Body of pancreas (tissue), 4 donors: ENCODE results near the gene PRDX2. TPM values are rescaled to one million over a fixed set of nuclear protein-coding genes. Genes with fewer than 3 reads are reported as not detected.

ENCODE experiments used
- ATAC-seq: fragments of 150-250 bp; one replicate; pipeline ENCODE4 v1.9.1; 2016
- DNase-seq, 4 donors: peaks; one replicate each; pipeline ENCODE4 v3.0.0-alpha.2; 2019
- H3K27ac ChIP-seq, 4 donors: fragments of 200-600 bp; sonication (generic); 1 replicate in 3 of 4; 2 replicates in 1 of 4; pipeline versions ENCODE4 v1.5.1 to v1.6.1; 2016 to 2019; ENCODE audit warnings: mild to moderate bottlenecking in 1 of 4, mixed read lengths in 1 of 4, moderate library complexity in 1 of 4
- H3K27me3 ChIP-seq, 2 donors: fragments of 200-600 bp; sonication (generic); one replicate each; pipeline ENCODE4 v1.6.0; 2016; ENCODE audit warnings: mild to moderate bottlenecking in 1 of 2
- H3K36me3 ChIP-seq, 2 donors: fragments of 200-600 bp; sonication (generic); replicated peaks in 1 of 2; 2 replicates each; pipeline ENCODE4 v1.5.1; 2016; ENCODE audit warnings: low read depth in 2 of 2; ENCODE audit not compliant: insufficient read depth in 1 of 2
- H3K4me1 ChIP-seq: fragments of 200-600 bp; sonication (generic); one replicate; pipeline ENCODE4 v1.6.0; 2016
- H3K4me3 ChIP-seq, 2 donors: fragments of 200-600 bp; sonication (generic); 1 replicate in 1 of 2; 2 replicates in 1 of 2; pipeline ENCODE4 v1.5.1; 2016 to 2019
- H3K9me3 ChIP-seq, 3 donors: fragments of 200-600 bp; sonication (generic); 1 replicate in 2 of 3; 2 replicates in 1 of 3; pipeline ENCODE4 v1.5.1; 2016
- CTCF ChIP-seq, 7 experiments: fragments of 450-650 bp in 4 of 7; fragments of 200-600 bp in 3 of 7; sonication (generic) in 3 of 7; IDR thresholded peaks; one replicate each; pipeline ENCODE4 v1.5.1; 2016 to 2019; ENCODE audit warnings: antibody characterized with exemption in 7 of 7
- POLR2A ChIP-seq, 3 donors: fragments of 450-650 bp; IDR thresholded peaks; one replicate each; pipeline ENCODE4 v1.6.1; 2016; ENCODE audit warnings: antibody characterized with exemption in 3 of 3, mild to moderate bottlenecking in 2 of 3
- WGBS, 2 donors: methylation state at CpG; one replicate each; pipeline ENCODE4 v1.1.5; 2017; 5-methylcytosine and 5-hydroxymethylcytosine counted together
- intact Hi-C: fragments of 100-400 bp; cut with DNase I; formaldehyde crosslinking; loops from one replicate; pipeline ENCODE4 v1.15.1; 2023
- total RNA-seq, 2 donors: library from RNA; depleted of rRNA; stranded (reverse); fragments of >200 nt; gene quantifications; one replicate each; pipeline ENCODE4 v1.1.0, GENCODE V29; 2016

The PRDX2 gene
- total RNA-seq, 2 donors from 2014 or later: 105 to 146 TPM

DNA sequence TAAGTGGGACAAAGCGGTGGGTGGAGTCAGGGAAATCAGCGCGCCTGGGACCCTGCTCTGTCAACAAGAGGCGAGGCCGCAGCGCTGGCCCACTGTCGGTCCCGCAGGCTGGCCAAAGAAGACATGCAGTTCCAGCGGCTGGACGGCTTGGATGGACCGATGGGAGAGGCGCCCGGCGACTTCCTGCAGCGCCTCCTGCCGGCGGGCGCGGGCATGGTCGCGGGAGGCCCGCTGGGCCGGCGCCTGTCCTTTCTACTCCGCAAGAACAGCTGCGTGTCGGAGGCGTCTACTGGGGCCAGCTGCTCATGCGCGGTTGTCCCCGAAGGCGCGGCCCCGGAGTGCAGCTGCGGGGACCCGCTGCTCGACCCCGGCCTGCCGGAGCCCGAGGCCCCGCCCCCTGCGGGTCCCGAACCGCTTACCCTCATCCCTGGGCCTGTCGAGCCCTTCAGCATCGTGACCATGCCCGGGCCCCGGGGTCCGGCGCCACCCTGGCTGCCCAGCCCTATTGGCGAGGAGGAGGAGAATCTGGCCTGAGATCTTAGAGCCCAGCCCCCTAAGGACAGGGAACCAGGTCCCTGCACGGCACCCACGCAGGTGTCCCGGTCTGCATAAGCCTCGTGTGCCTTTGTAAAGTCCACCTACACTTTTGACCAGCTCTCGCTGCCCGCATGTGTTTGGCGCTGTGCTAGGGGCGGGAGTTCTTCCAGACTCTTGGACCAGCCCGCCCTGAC is 43.9 kb downstream of the PRDX2 start:
- DNase-seq (peak; percentile 72 to 77 (median 76)), ATAC-seq (peak; percentile 85)
- Histone ChIP-seq H3K36me3 (peaks cover 0 to under 1% of the 10 kb centered on the region in 2 donors), H3K4me3 (no peak overlapping the region), H3K4me1 (peaks cover 9% of the 10 kb centered on the region), H3K27me3 (no peaks in the 10 kb centered on the region), H3K27ac (peak overlapping the region in 2 of 4 donors; percentile 41 to 42), H3K9me3 (no peaks in the 10 kb centered on the region)
- peak; percentile 78 to 92 (median 89) for TF ChIP-seq CTCF (IDR thresholded peaks at IDR 0.05)
- peak in 1 of 3 donors; percentile 7 for TF ChIP-seq POLR2A (IDR thresholded peaks at IDR 0.05)
- intact Hi-C loops: no loop called here
- 4 to 10% methylated on average over 3 to 55 of the region's 60 CpGs for WGBS, 2 donors

DNA sequence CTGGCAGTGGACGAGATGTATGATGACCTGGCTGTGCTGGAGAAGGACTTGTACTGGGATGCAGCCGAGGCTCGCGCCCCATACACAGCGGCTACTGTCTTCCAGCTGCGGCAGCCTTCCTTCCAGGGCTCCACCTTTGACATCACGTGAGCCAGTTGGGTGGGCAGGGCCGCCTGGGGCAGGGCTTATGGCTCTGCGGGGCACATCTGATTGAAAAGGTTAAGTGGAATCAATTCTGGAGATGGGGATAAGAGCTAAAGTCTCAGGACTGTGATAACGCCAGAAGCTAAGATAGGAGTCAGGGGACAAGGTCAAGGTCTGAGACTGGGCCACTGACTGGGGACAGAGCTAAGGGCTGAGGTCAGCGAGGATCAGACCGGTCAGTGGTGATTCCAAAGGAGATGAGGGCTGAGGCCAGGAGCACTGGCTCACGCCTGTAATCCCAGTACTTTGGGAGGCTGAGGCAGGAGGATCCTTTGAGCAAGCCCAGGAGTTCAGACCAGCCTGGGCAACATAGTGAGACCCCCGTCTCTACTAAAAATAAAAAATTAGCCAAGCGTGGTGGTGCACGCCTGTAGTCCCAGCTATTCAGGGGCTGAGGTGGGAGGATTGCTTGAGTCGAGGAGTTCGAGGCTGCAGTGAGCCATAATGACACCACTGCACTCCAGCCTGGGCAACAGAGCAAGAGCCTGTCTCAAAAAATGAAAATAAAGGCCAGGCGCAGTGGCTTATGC is 45.3 kb downstream of the PRDX2 start:
- H3K27ac ChIP-seq: no peak overlapping the region
- H3K27me3 ChIP-seq: no peaks in the 10 kb centered on the region
- DNase-seq: no peak
- TF ChIP-seq CTCF (IDR thresholded peaks at IDR 0.05) (no peak), POLR2A (IDR thresholded peaks at IDR 0.05) (no peak)
- intact Hi-C loops: no loop called here
- 67 to 76% methylated on average over 11 to 19 of the region's 19 CpGs for WGBS, 2 donors
- no peak for ATAC-seq
- H3K36me3 ChIP-seq: no peaks in the 10 kb centered on the region
- H3K4me1 ChIP-seq: peaks cover 9% of the 10 kb centered on the region
- H3K4me3 ChIP-seq: no peak overlapping the region
- H3K9me3 ChIP-seq: no peaks in the 10 kb centered on the region

DNA sequence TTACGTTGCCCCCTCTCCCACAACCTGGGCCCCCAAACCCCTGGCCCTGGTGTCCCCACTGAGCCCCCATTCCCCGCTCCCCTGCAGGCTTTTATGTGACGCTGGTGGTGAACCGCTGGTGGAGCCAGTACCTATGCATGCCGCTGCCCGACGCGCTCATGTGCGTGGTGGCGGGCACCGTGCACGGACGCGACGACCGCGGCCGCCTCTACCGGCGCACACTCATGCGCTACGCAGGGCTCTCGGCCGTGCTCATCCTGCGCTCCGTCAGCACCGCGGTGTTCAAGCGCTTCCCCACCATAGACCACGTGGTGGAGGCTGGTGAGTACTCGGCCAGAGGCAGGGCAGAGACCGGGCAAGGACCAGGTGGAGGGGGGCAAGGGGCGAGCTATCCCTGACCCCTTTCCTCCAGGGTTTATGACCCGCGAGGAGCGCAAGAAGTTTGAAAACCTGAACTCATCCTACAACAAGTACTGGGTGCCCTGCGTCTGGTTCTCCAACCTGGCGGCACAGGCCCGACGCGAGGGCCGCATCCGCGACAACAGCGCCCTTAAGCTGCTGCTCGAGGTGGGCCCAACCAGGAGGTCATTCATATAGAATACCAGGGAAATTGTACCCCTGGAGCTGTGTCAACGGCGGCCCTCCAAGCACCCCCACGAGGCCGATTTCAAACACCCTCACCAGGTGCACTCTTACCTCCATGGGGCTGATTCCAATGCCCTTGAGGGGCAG is 47.0 kb downstream of the PRDX2 start:
- H3K4me1 ChIP-seq: peaks cover 9% of the 10 kb centered on the region
- no peak for DNase-seq
- TF ChIP-seq CTCF (IDR thresholded peaks at IDR 0.05) (no peak), POLR2A (IDR thresholded peaks at IDR 0.05) (no peak)
- no peaks in the 10 kb centered on the region for H3K27me3 ChIP-seq
- no peak overlapping the region for H3K27ac ChIP-seq
- no peak overlapping the region for H3K4me3 ChIP-seq
- H3K36me3 ChIP-seq: no peaks in the 10 kb centered on the region
- 60 to 69% methylated on average over 10 to 46 of the region's 50 CpGs for WGBS, 2 donors
- intact Hi-C loops: no loop called here
- H3K9me3 ChIP-seq: no peaks in the 10 kb centered on the region
- no peak for ATAC-seq

- no peaks in the 10 kb centered on the region for H3K4me1 ChIP-seq
- ATAC-seq (no peak), DNase-seq (no peak)
- no peaks in the 10 kb centered on the region for H3K36me3 ChIP-seq
- H3K9me3 ChIP-seq: no peaks in the 10 kb centered on the region
- H3K4me3 ChIP-seq: no peak overlapping the region
- no peak overlapping the region for H3K27ac ChIP-seq
- H3K27me3 ChIP-seq: no peaks in the 10 kb centered on the region
- intact Hi-C loops: no loop called here
- 49 to 61% methylated on average over 20 to 22 of the region's 23 CpGs for WGBS, 2 donors
- TF ChIP-seq POLR2A (IDR thresholded peaks at IDR 0.05) (no peak), CTCF (IDR thresholded peaks at IDR 0.05) (no peak)
Observed at GRCh38 chr19:12752056-12752781, 49.4 kb downstream of the PRDX2 start.
